DOHH2 (cell line): ENCODE data around the gene GTF2H3.

Experiments used
- H3F3A ChIP-seq: fragments of 200-600 bp; sonication (generic), shearing (Covaris generic); 2 replicates; pipeline ENCODE4 v1.6.0; 2016; ENCODE audit warnings: antibody characterized with exemption, mild to moderate bottlenecking; ENCODE audit not compliant: control insufficient read depth, insufficient read depth
- H3K27ac ChIP-seq: fragments of 200-600 bp; sonication (generic); 2 replicates; pipeline ENCODE4 v1.5.1; 2014; ENCODE audit warnings: low read depth, mild to moderate bottlenecking, low read length, moderate library complexity
- H3K27me3 ChIP-seq: fragments of 200-600 bp; sonication (generic); 2 replicates; pipeline ENCODE4 v1.6.1; 2014; ENCODE audit warnings: mild to moderate bottlenecking, low read length, mixed read lengths; ENCODE audit not compliant: control insufficient read depth
- H3K36me3 ChIP-seq: fragments of 200-600 bp; sonication (generic); 2 replicates; pipeline ENCODE4 v1.6.1; 2014; ENCODE audit warnings: mild to moderate bottlenecking, low read length, moderate library complexity, mixed read lengths; ENCODE audit not compliant: control insufficient read depth
- H3K4me1 ChIP-seq: fragments of 200-600 bp; sonication (generic); 2 replicates; pipeline ENCODE4 v1.6.1; 2014; ENCODE audit warnings: mild to moderate bottlenecking, low read length, mixed read lengths; ENCODE audit not compliant: control insufficient read depth
- H3K4me2 ChIP-seq: fragments of 200-600 bp; sonication (generic); 2 replicates; pipeline ENCODE4 v1.6.0; 2014; ENCODE audit warnings: mild to moderate bottlenecking, low read length, moderate library complexity
- H3K4me3 ChIP-seq: fragments of 200-600 bp; sonication (generic); 2 replicates; pipeline ENCODE4 v1.5.1; 2014; ENCODE audit warnings: mild to moderate bottlenecking, low read length, mixed read lengths
- H3K79me2 ChIP-seq: fragments of 200-600 bp; sonication (generic); 2 replicates; pipeline ENCODE4 v1.6.1; 2014; ENCODE audit warnings: mild to moderate bottlenecking, low read length, mixed read lengths; ENCODE audit not compliant: control insufficient read depth
- H3K9me2 ChIP-seq: fragments of 200-600 bp; sonication (generic); replicated peaks from 2 replicates; pipeline ENCODE4 v1.6.1; 2014; ENCODE audit warnings: mild to moderate bottlenecking, low read length, mixed read lengths; ENCODE audit not compliant: control insufficient read depth
- H3K9me3 ChIP-seq: fragments of 200-600 bp; sonication (generic); 2 replicates; pipeline ENCODE4 v1.6.1; 2014; ENCODE audit warnings: antibody characterized with exemption, low read length, mixed read lengths; ENCODE audit not compliant: control insufficient read depth, insufficient read depth
- H4K20me1 ChIP-seq: fragments of 200-600 bp; sonication (generic); 2 replicates; pipeline ENCODE4 v1.6.0; 2014; ENCODE audit warnings: low read depth, mild to moderate bottlenecking, antibody characterized with exemption, low read length, moderate library complexity; ENCODE audit not compliant: control insufficient read depth, insufficient read depth
- CTCF ChIP-seq: fragments of 200-600 bp; sonication (generic); IDR thresholded peaks from one replicate; pipeline ENCODE4 v1.5.1; 2014; ENCODE audit warnings: antibody characterized with exemption, mild to moderate bottlenecking, low read depth, low read length; ENCODE audit not compliant: poor library complexity, severe bottlenecking
- EZH2phosphoT487 ChIP-seq: fragments of 200-600 bp; sonication (generic); IDR thresholded peaks from 2 replicates; pipeline ENCODE4 v1.6.1; 2017; ENCODE audit warnings: borderline replicate concordance, mild to moderate bottlenecking, antibody characterized with exemption, low read length, moderate library complexity, mixed read lengths

The GTF2H3 gene

GRCh38 chr12:123607756-123608155 lies 25.9 kb upstream of the GTF2H3 start:
- Histone ChIP-seq H3K9me2 (no peaks in the 10 kb centered on the region), H4K20me1 (peaks cover 9% of the 10 kb centered on the region; the same call in 1 of the 2 replicates), H3K4me3 (no peak overlapping the region), H3K36me3 (peaks cover 92% of the 10 kb centered on the region), H3K27me3 (no peaks in the 10 kb centered on the region), H3K4me2 (no peak overlapping the region), H3K27ac (no peak overlapping the region), H3F3A (no peaks in the 10 kb centered on the region), H3K79me2 (peaks cover 83% of the 10 kb centered on the region), H3K4me1 (peaks cover 17% of the 10 kb centered on the region), H3K9me3 (no peaks in the 10 kb centered on the region)
- no peak for TF ChIP-seq EZH2phosphoT487
- TF ChIP-seq CTCF, result no peak

- no peaks in the 10 kb centered on the region for H3K9me3 ChIP-seq
- no peak overlapping the region for H3K4me2 ChIP-seq
- TF ChIP-seq EZH2phosphoT487, result no peak
- TF ChIP-seq CTCF, result no peak
- H4K20me1 ChIP-seq, result peaks cover 9% of the 10 kb centered on the region; the same call in 1 of the 2 replicates
- no peaks in the 10 kb centered on the region for H3K9me2 ChIP-seq
- H3F3A ChIP-seq, result peaks cover 3% of the 10 kb centered on the region; the same call in 1 of the 2 replicates
- H3K4me3 ChIP-seq, result no peak overlapping the region
- peaks cover 78% of the 10 kb centered on the region for H3K79me2 ChIP-seq
- no peaks in the 10 kb centered on the region for H3K27me3 ChIP-seq
- no peak overlapping the region for H3K27ac ChIP-seq
- peaks cover 13% of the 10 kb centered on the region for H3K4me1 ChIP-seq
- H3K36me3 ChIP-seq, result peaks cover 93% of the 10 kb centered on the region
These were observed 25.4 kb upstream of the GTF2H3 start for GRCh38 chr12:123608182-123608581.

- H3K9me2 ChIP-seq, result no peaks in the 10 kb centered on the region
- no peak overlapping the region for H3K4me3 ChIP-seq
- H4K20me1 ChIP-seq, result 0 out of 2 replicates have a peak, but pooled peaks cover 3% of the 10 kb centered on the region
- no peaks in the 10 kb centered on the region for H3K27me3 ChIP-seq
- no peaks in the 10 kb centered on the region for H3K4me1 ChIP-seq
- H3F3A ChIP-seq, result peaks cover 26% of the 10 kb centered on the region; the same call in 1 of the 2 replicates
- peaks cover 27% of the 10 kb centered on the region for H3K79me2 ChIP-seq
- no peak overlapping the region for H3K4me2 ChIP-seq
- no peaks in the 10 kb centered on the region for H3K9me3 ChIP-seq
- no peak overlapping the region for H3K27ac ChIP-seq
- TF ChIP-seq CTCF (no peak), EZH2phosphoT487 (no peak)
- peaks cover 93% of the 10 kb centered on the region for H3K36me3 ChIP-seq
These were observed 19.5 kb upstream of the GTF2H3 start for GRCh38 chr12:123614110-123614509.

GRCh38 chr12:123614531-123614930 lies 19.1 kb upstream of the GTF2H3 start:
- H3K27me3 ChIP-seq, result no peaks in the 10 kb centered on the region
- H4K20me1 ChIP-seq, result 0 out of 2 replicates have a peak, but pooled peaks cover 3% of the 10 kb centered on the region
- peaks cover 93% of the 10 kb centered on the region for H3K36me3 ChIP-seq

More at GRCh38 chr12:123614531-123614930, 19.1 kb upstream of the GTF2H3 start:
- H3K9me2 ChIP-seq, result no peaks in the 10 kb centered on the region
- H3F3A ChIP-seq, result peaks cover 29% of the 10 kb centered on the region
- H3K4me2 ChIP-seq, result no peak overlapping the region
- H3K79me2 ChIP-seq, result peaks cover 24% of the 10 kb centered on the region
- TF ChIP-seq EZH2phosphoT487 (no peak), CTCF (no peak)
- no peaks in the 10 kb centered on the region for H3K4me1 ChIP-seq
- no peaks in the 10 kb centered on the region for H3K9me3 ChIP-seq
- H3K27ac ChIP-seq, result no peak overlapping the region
- no peak overlapping the region for H3K4me3 ChIP-seq
